Thyroid gland (tissue), 4 donors: ENCODE data around the gene ALG5.

Experiments used
- CTCF ChIP-seq, 6 experiments: fragments of 200-600 bp in 3 of 6; fragments of 450-650 bp in 3 of 6; sonication (generic) in 3 of 6; IDR thresholded peaks; one replicate each; pipeline ENCODE4 v1.5.1; 2016 to 2019; ENCODE audit warnings: antibody characterized with exemption in 6 of 6, mild to moderate bottlenecking in 2 of 6, inconsistent platforms in 1 of 6, moderate library complexity in 1 of 6
- POLR2A ChIP-seq, 2 donors: fragments of 450-650 bp; IDR thresholded peaks; one replicate each; pipeline ENCODE4 v1.6.1; 2017; ENCODE audit warnings: antibody characterized with exemption in 2 of 2, mild to moderate bottlenecking in 2 of 2, moderate library complexity in 1 of 2

GRCh38 chr13:37047846-37048245 is 48.7 kb upstream of the ALG5 start:
- no peak for TF ChIP-seq CTCF (IDR thresholded peaks at IDR 0.05)
- TF ChIP-seq POLR2A (IDR thresholded peaks at IDR 0.05): no peak
